GM12878 (cell line): ENCODE measurements around the gene TCF4. TPM values are rescaled to one million over a fixed set of nuclear protein-coding genes. Genes with fewer than 3 reads are reported as not detected.

ENCODE experiments used
- ATAC-seq: fragments of 200-7000 bp; cut with Tn5 transposase; 3 replicates; pipeline ENCODE4 v1.9.1; 2020; ENCODE audit warnings: mild to moderate bottlenecking, moderate library complexity
- BruUV-seq: library from RNA; stranded (reverse); fragments of 400-500 nt; replicated peaks from 2 replicates; lab custom pipeline; 2021; lab: Mats Ljungman, UMichigan
- CTCF ChIA-PET: fragments of 300-600 bp; sonication (Branson Sonifier 250); formaldehyde crosslinking; extraction: SDS; loops from one replicate; lab custom pipeline; 2021; ENCODE audit warnings: inconsistent platforms; lab: Yijun Ruan, JAX
- POLR2A ChIA-PET: fragments of 350-600 bp; formaldehyde crosslinking; extraction: SDS; loops from one replicate; lab custom pipeline; 2021; ENCODE audit warnings: inconsistent platforms; lab: Charles Lee
- RAD21 ChIA-PET: fragments of 300-600 bp; sonication (Branson Sonifier 250); formaldehyde crosslinking; loops from one replicate; lab custom pipeline; 2023; ENCODE audit warnings: antibody characterized with exemption; ENCODE audit not compliant: unreplicated experiment; lab: Charles Lee
- SMC1A ChIA-PET: fragments of 300-600 bp; sonication (Branson Sonifier 250); formaldehyde crosslinking; loops from one replicate; lab custom pipeline; 2023; ENCODE audit not compliant: unreplicated experiment, uncharacterized antibody; lab: Charles Lee
- DNase-seq: peaks from one replicate; pipeline ENCODE4 v3.0.0-alpha.2; 2011; ENCODE audit warnings: low read depth, low spot score
- FAIRE-seq: peaks from 3 replicates; lab custom pipeline; 2011; peaks lifted over from hg19 to GRCh38; lab: Jason Lieb, UNC
- H2AFZ ChIP-seq: 2 replicates; pipeline ENCODE4 v1.6.0; 2011; ENCODE audit warnings: low read depth, low read length, control low read depth; ENCODE audit not compliant: control insufficient read depth
- H3K27ac ChIP-seq: 2 replicates; pipeline ENCODE4 v1.5.1; 2011; ENCODE audit warnings: control low read depth; ENCODE audit not compliant: control insufficient read depth, insufficient read depth
- H3K27me3 ChIP-seq, 2 experiments: replicated peaks in 1 of 2; 2 replicates each; pipeline versions ENCODE4 v1.6.0 to v1.6.1; 2011; ENCODE audit warnings: low read length in 1 of 2; ENCODE audit not compliant: control insufficient read depth in 2 of 2, insufficient read depth in 2 of 2
- H3K36me3 ChIP-seq, 2 experiments: 2 replicates each; pipeline ENCODE4 v1.5.1; 2011; ENCODE audit warnings: low read length in 1 of 2; ENCODE audit not compliant: control insufficient read depth in 2 of 2, insufficient read depth in 2 of 2
- H3K4me1 ChIP-seq: 2 replicates; pipeline ENCODE4 v1.6.1; 2011; ENCODE audit warnings: mild to moderate bottlenecking, low read length, moderate library complexity, mixed read lengths; ENCODE audit not compliant: control insufficient read depth, insufficient read depth
- H3K4me2 ChIP-seq: 2 replicates; pipeline ENCODE4 v1.6.0; 2011; ENCODE audit warnings: control low read depth; ENCODE audit not compliant: control insufficient read depth, insufficient read depth
- H3K4me3 ChIP-seq: fragments of 200-600 bp; sonication (generic); 2 replicates; pipeline ENCODE4 v1.5.1; 2016
- H3K79me2 ChIP-seq: 2 replicates; pipeline ENCODE4 v1.6.0; 2011; ENCODE audit warnings: low read length; ENCODE audit not compliant: control insufficient read depth, insufficient read depth
- H3K9ac ChIP-seq: 2 replicates; pipeline ENCODE4 v1.8.0; 2011; ENCODE audit warnings: low read length, control low read depth, mixed read lengths; ENCODE audit not compliant: control insufficient read depth, insufficient read depth
- H3K9me3 ChIP-seq: replicated peaks from 3 replicates; pipeline ENCODE4 v1.5.1; 2011; ENCODE audit warnings: mild to moderate bottlenecking, low read length; ENCODE audit not compliant: control insufficient read depth, insufficient read depth
- H4K20me1 ChIP-seq: 2 replicates; pipeline ENCODE4 v1.6.0; 2011; ENCODE audit not compliant: control insufficient read depth, insufficient read depth
- ASH2L ChIP-seq: fragments of 300-600, 200-600 bp; sonication (generic); IDR thresholded peaks from 2 replicates; pipeline ENCODE4 v1.6.1; 2017; ENCODE audit warnings: low read depth, mild to moderate bottlenecking, borderline replicate concordance
- BCL11A ChIP-seq: IDR thresholded peaks from 2 replicates; pipeline ENCODE4 v1.6.1; 2011; ENCODE audit warnings: low read depth, low read length
- CREB1 ChIP-seq: IDR thresholded peaks from 2 replicates; pipeline ENCODE4 v1.6.1; 2012; ENCODE audit warnings: low read depth, mild to moderate bottlenecking, inconsistent platforms
- DPF2 ChIP-seq: fragments of 450-650 bp; IDR thresholded peaks from 2 replicates; pipeline ENCODE4 v1.6.1; 2017; ENCODE audit warnings: mild to moderate bottlenecking
- E2F4 ChIP-seq: IDR thresholded peaks from 2 replicates; pipeline ENCODE4 v1.6.1; 2012; ENCODE audit warnings: low read depth, low read length, improper control_type of control experiment
- ELK1 ChIP-seq: IDR thresholded peaks from 2 replicates; pipeline ENCODE4 v1.6.1; 2012; ENCODE audit warnings: low read depth, low read length, improper control_type of control experiment
- HCFC1 ChIP-seq: fragments of 150-350 bp; IDR thresholded peaks from 2 replicates; pipeline ENCODE4 v1.6.1; 2014; ENCODE audit warnings: low read length
- IRF3 ChIP-seq: fragments of 450-650 bp; IDR thresholded peaks from 2 replicates; pipeline ENCODE4 v1.6.1; 2014; ENCODE audit warnings: mild to moderate bottlenecking
- MTA3 ChIP-seq: IDR thresholded peaks from 2 replicates; pipeline ENCODE4 v1.6.1; 2012; ENCODE audit warnings: low read length, inconsistent platforms, borderline replicate concordance
- MXI1 ChIP-seq: fragments of 150-350 bp; IDR thresholded peaks from 2 replicates; pipeline ENCODE4 v1.6.1; 2011; ENCODE audit warnings: low read depth, mild to moderate bottlenecking, inconsistent platforms, low read length, improper control_type of control experiment
- NFXL1 ChIP-seq: fragments of 450-650 bp; IDR thresholded peaks from 2 replicates; pipeline ENCODE4 v1.6.1; 2017; ENCODE audit warnings: antibody characterized with exemption, mild to moderate bottlenecking, borderline replicate concordance
- NR2C1 ChIP-seq: fragments of 450-650 bp; IDR thresholded peaks from 2 replicates; pipeline ENCODE4 v1.6.1; 2017; ENCODE audit warnings: antibody characterized with exemption, mild to moderate bottlenecking, moderate library complexity
- RB1 ChIP-seq: fragments of 450-650 bp; formaldehyde crosslinking; IDR thresholded peaks from 2 replicates; pipeline ENCODE4 v1.6.1; 2017; ENCODE audit warnings: mild to moderate bottlenecking, borderline replicate concordance
- RCOR1 ChIP-seq: conservative IDR thresholded peaks from 2 replicates; pipeline ENCODE4 v1.6.1; 2012; ENCODE audit warnings: low read depth, low read length, improper control_type of control experiment
- SP1 ChIP-seq: IDR thresholded peaks from one replicate; pipeline ENCODE4 v1.6.1; 2011; ENCODE audit warnings: low read depth, low read length
- TAF1 ChIP-seq: IDR thresholded peaks from 2 replicates; pipeline ENCODE4 v1.6.1; 2011; ENCODE audit warnings: mild to moderate bottlenecking, low read depth, low read length, borderline replicate concordance
- WGBS: methylation state at CpG from one replicate; pipeline ENCODE4 v1.1.6; 2016; ENCODE audit warnings: low lambda C conversion rate; ENCODE audit not compliant: insufficient replicate concordance, insufficient coverage; ENCODE audit errors: missing lambda C conversion rate; 5-methylcytosine and 5-hydroxymethylcytosine counted together
- in situ Hi-C: fragments of 300-500 bp; cut with MboI; formaldehyde crosslinking; loops from 9 replicates; pipeline ENCODE4 v1.14.3; 2018; ENCODE audit warnings: mixed read lengths
- intact Hi-C: fragments of 100-400 bp; cut with micrococcal nuclease; formaldehyde crosslinking; loops from one replicate; pipeline ENCODE4 v1.14.2; 2022; ENCODE audit not compliant: unreplicated experiment
- polyA plus RNA-seq, 11 experiments: library from polyadenylated mRNA; depleted of rRNA in 4 of 11; unstranded in 6 of 11; stranded (reverse) in 5 of 11; fragments of >200 nt; fragmentation: Nextera tagmentation in 4 of 11; fragmentation: Illumina TruSeq in 1 of 11; extraction: Ambion mirVana in 4 of 11; extraction: Trizol in 1 of 11; gene quantifications; 1 replicate in 1 of 11; 2 replicates in 10 of 11; pipeline versions ENCODE4 v1.2.1 to v1.2.3, GENCODE V29; 2011 to 2016; ENCODE audit warnings: inconsistent platforms in 2 of 11, missing spikeins in 2 of 11, low read depth in 1 of 11
- total RNA-seq, 4 experiments: library from RNA; depleted of rRNA in 3 of 4; stranded (reverse); fragments of >200 nt in 3 of 4; fragmentation: Illumina TruSeq in 1 of 4; extraction: Trizol in 1 of 4; gene quantifications; 2 replicates each; pipeline versions ENCODE4 v1.2.1 to v1.2.3, GENCODE V29; 2013 to 2021
- TF ChIP-seq, protein P1 (sequence below): IDR thresholded peaks from 2 replicates; pipeline ENCODE4 v1.6.1; 2011; ENCODE audit warnings: low read depth, mild to moderate bottlenecking, low read length, moderate library complexity, borderline replicate concordance; ENCODE audit errors: extremely low read depth
- TF ChIP-seq, protein P2 (sequence below): IDR thresholded peaks from 2 replicates; pipeline ENCODE4 v1.6.1; 2011; ENCODE audit warnings: mild to moderate bottlenecking, low read depth, low read length, moderate library complexity; ENCODE audit not compliant: insufficient replicate concordance

The TCF4 gene
- total and polyA plus RNA-seq, 10 of the 15 experiments (the other 5 are each of a cell fraction or from before 2014, with no cell fraction given), result 15.2 to 94.0 (median 31.5) TPM

GRCh38 chr18:55479656-55480420 is 108.2 kb downstream of the TCF4 start:
- no peak for DNase-seq
- POLR2A ChIA-PET, result no interaction called here
- no peak for ATAC-seq
- FAIRE-seq, result no peak
- BruUV-seq, result no TSS peak
- H3K4me2 ChIP-seq, result no peak overlapping the region
- WGBS, result 45% methylated on average over 7 of the region's 9 CpGs
- no peaks in the 10 kb centered on the region for H4K20me1 ChIP-seq
- no peak overlapping the region for H3K27ac ChIP-seq
- CTCF ChIA-PET, result no interaction called here
- SMC1A ChIA-PET, result no interaction called here
- H3K4me3 ChIP-seq, result no peak overlapping the region
- H3K9ac ChIP-seq, result no peak overlapping the region
- no peaks in the 10 kb centered on the region for H3K4me1 ChIP-seq
- in situ Hi-C loops (no loop called here), intact Hi-C loops (loop anchor here (10.0 kb wide), 1 partner anchor 135 kb away; no protein-coding TSS in a partner anchor)
- H2AFZ ChIP-seq, result no peak overlapping the region
- H3K36me3 ChIP-seq, result no peaks in the 10 kb centered on the region
- no peak for TF ChIP-seq ELK1
- no peak for TF ChIP-seq RCOR1
- no peak for TF ChIP-seq E2F4
- TF ChIP-seq, protein P1, sequence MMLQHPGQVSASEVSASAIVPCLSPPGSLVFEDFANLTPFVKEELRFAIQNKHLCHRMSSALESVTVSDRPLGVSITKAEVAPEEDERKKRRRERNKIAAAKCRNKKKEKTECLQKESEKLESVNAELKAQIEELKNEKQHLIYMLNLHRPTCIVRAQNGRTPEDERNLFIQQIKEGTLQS, result no peak
- no peak for TF ChIP-seq RB1
- no peak for TF ChIP-seq MXI1
- TF ChIP-seq, protein P2, sequence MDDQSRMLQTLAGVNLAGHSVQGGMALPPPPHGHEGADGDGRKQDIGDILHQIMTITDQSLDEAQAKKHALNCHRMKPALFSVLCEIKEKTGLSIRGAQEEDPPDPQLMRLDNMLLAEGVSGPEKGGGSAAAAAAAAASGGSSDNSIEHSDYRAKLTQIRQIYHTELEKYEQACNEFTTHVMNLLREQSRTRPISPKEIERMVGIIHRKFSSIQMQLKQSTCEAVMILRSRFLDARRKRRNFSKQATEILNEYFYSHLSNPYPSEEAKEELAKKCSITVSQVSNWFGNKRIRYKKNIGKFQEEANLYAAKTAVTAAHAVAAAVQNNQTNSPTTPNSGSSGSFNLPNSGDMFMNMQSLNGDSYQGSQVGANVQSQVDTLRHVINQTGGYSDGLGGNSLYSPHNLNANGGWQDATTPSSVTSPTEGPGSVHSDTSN, result no peak
- no peak for TF ChIP-seq TAF1
- TF ChIP-seq HCFC1, result no peak
- no peak for TF ChIP-seq NR2C1
- no peak for TF ChIP-seq BCL11A
- no peak for TF ChIP-seq CREB1
- no peak for TF ChIP-seq ASH2L
- TF ChIP-seq IRF3, result no peak
- no peak for TF ChIP-seq SP1
- TF ChIP-seq MTA3, result no peak
- TF ChIP-seq NFXL1, result no peak
- TF ChIP-seq DPF2, result no peak
- TF ChIP-seq, all 136 proteins: peak for 0
- Histone ChIP-seq H3K27me3 (no peaks in the 10 kb centered on the region), H3K79me2 (no peaks in the 10 kb centered on the region), H3K9me3 (no peaks in the 10 kb centered on the region)
- RAD21 ChIA-PET, result no interaction called here
